Measurements from ENCODE around the gene PCDHA8.
"Not testable (repeated sequence)": the region's sequence is repeated elsewhere in the genome, so short reads cannot be mapped to it uniquely, and the experiment has no call there.

- not testable (repeated sequence) for TF ChIP-seq EZH2 (IDR thresholded peaks at IDR 0.05; ENCODE audit: insufficient read depth, low read length); CTCF (IDR thresholded peaks at IDR 0.05; ENCODE audit: insufficient read depth, low read depth, low read length)
Measured at GRCh38 chr5:140808241-140808888, 32.6 kb upstream of the PCDHA8 start.
